Cardiac fibroblast (primary cell): ENCODE measurements around the gene MID1.
A peak's percentile ranks its signal among the peaks of the same experiment; 100 is the strongest.

Experiments used
- DNase-seq, 2 donors: peaks; one replicate each; pipeline versions ENCODE4 v3.0.0 to v3.0.0-alpha.2; 2010; ENCODE audit warnings: low read depth in 2 of 2
- H3K4me3 ChIP-seq, 2 donors: replicated peaks in 1 of 2; 1 replicate in 1 of 2; 2 replicates in 1 of 2; pipeline ENCODE4 v1.5.1; 2011; ENCODE audit warnings: low read depth in 2 of 2, low read length in 2 of 2, mild to moderate bottlenecking in 2 of 2, moderate library complexity in 1 of 2
- CTCF ChIP-seq: IDR thresholded peaks from one replicate; pipeline ENCODE4 v1.5.1; 2011; ENCODE audit warnings: low read depth, mild to moderate bottlenecking, low read length, inconsistent platforms

MID1 gene

GRCh38 chrX:10519278-10519677 is 101.1 kb downstream of the MID1 start:
- no peak for DNase-seq
- no peak overlapping the region for H3K4me3 ChIP-seq
- TF ChIP-seq CTCF, result no peak

GRCh38 chrX:10518073-10518472 is 102.3 kb downstream of the MID1 start:
- no peak for DNase-seq
- no peak overlapping the region for H3K4me3 ChIP-seq
- TF ChIP-seq CTCF, result no peak

- no peak for TF ChIP-seq CTCF
- no peak overlapping the region for H3K4me3 ChIP-seq
- DNase-seq, result no peak
Observed at GRCh38 chrX:10516781-10517322, 103.5 kb downstream of the MID1 start.

GRCh38 chrX:10514891-10515290 is 105.5 kb downstream of the MID1 start:
- TF ChIP-seq CTCF, result no peak
- peak; percentile 20 to 65 for DNase-seq
- H3K4me3 ChIP-seq, result no peak overlapping the region

- no peak for DNase-seq
- no peak for TF ChIP-seq CTCF
- no peak overlapping the region for H3K4me3 ChIP-seq
Observed at GRCh38 chrX:10513974-10514373, 106.4 kb downstream of the MID1 start.

- DNase-seq, result no peak
- H3K4me3 ChIP-seq, result no peak overlapping the region
- no peak for TF ChIP-seq CTCF
Observed at GRCh38 chrX:10512741-10513140, 107.6 kb downstream of the MID1 start.

- DNase-seq, result peak in 1 of 2 donors; percentile 17
- no peak for TF ChIP-seq CTCF
- no peak overlapping the region for H3K4me3 ChIP-seq
Observed at GRCh38 chrX:10512258-10512657, 108.1 kb downstream of the MID1 start.
